Stimulated activated CD4-positive, alpha-beta T cell treated with anti-CD3 and anti-CD28 coated beads, Interleukin-12 subunit alpha, Interleukin-12 subunit beta, amount 100 ng/mL, for 48 hours (primary cell): ENCODE data around the gene ZSCAN16.

Source experiments
- DNase-seq, 3 donors: peaks; one replicate each; pipeline ENCODE4 v3.0.0-alpha.2; 2020; ENCODE audit warnings: low read depth in 2 of 3, low spot score in 1 of 3

ZSCAN16 gene

DNA sequence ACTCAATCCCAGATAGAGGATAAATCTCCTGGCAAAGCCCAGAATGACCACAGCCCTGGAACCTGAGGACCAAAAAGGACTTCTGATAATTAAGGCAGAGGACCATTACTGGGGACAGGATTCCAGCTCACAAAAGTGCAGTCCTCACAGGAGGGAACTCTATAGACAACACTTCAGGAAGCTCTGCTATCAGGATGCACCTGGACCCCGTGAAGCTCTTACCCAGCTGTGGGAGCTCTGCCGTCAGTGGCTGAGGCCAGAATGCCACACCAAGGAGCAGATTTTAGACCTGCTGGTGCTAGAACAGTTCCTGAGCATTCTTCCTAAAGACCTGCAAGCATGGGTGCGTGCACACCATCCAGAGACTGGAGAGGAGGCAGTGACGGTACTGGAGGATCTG is 992 bp downstream of the ZSCAN16 start:
- DNase-seq: no peak

DNA sequence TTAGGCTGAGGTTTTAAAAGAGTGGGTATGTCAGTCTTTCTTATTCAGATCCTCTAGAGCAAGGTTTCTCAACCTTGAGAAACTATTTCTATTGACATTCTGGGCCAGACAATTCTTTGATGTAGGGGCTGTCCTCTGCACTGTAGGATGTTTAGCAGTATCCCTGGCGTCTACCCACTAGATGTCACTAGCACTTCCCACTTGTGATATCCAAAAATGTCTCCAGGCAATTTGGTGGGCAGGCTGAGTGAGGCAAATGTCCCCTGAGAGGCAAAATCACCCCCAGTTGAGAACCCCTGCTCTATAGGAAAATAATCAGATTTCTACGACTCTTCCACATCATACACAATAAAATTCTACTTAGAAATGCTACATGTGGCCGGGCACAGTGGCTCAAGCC is 9.6 kb downstream of the ZSCAN16 start:
- no peak for DNase-seq

DNA sequence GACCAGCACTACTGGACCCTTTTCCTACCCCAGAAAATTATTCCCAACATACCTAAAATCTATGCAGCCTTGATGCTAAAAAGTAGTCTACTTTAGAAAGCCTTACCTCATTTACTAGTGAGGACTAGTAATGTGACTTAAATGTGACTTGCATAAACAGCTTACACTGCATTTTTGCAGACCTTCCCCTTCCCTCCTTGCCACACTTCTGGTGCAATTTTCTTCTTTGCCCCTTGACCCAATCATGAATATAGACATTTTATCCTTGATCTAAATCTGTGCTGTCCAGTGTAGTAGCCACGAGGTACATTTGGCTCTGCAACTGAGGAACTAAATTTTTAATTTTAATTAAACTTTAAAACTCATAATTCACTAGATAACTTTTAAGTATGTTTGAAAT is 10.3 kb downstream of the ZSCAN16 start:
- DNase-seq: no peak

DNA sequence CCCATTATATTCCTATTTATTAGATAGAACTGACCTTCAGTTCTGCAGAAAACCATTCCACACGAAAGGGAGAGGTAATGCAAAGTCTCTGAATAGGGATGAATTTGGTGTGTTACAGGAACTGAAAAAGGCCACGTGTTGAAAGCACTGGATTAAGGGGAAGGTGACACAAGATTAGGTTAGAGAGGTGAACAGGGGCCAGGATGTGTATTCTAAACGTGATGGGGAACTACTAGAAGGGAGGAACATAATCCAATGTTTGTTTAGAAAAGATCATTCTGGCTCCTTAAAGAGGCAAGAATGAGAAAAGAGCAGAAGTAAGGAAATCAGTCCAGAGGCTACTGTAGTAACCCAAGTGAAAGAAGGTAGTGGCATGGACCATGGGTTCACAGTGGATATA is 11.0 kb downstream of the ZSCAN16 start:
- DNase-seq: no peak

DNA sequence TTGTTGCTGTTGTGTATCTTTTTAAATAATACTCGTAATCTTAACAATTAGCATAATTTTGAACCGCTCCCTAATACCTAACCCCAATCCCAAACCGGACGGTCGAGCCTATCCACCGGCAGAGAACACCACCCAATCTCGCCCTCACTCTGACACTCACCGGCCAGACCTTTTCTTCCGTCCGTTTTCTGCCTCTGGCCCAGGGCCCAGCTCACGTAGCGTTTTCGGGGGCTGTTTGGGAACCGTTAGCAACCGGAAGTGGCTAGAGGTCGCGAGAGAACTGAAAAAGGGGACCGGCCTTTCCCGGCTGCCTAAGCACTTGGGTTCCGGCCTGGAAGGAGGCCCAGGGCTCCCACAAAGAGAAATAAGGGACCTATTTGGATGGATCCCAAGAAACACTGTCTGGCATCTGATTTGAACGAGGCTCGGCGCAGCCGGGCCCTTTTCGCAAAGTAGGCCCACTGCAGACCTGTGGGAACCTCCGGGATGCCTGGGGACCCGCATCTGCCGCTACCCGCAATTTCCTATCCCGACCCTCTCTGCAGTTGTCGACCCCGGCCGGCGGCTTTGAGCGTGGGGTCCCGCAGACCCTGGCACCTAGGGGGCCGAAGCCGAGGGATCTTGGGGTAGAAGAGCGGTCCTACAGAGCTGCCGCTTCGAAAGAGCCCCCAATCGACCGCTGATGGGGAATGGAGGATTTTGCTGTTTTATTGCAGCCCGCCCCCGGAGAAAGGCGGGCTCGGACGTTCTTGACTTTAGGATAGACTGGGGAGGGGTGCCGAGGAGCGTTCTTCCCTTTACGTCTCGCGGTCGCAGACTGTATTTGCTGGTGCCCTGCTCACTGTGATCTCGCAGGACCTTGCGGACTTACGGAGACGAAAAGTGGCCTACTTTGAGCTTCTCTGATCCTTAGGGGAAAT is 12.4 kb downstream of the ZSCAN16 start:
- peak; percentile 65 to 75 (median 69) for DNase-seq

- no peak for DNase-seq
These were observed 13.1 kb downstream of the ZSCAN16 start for GRCh38 chr6:28137505-28137981.

DNA sequence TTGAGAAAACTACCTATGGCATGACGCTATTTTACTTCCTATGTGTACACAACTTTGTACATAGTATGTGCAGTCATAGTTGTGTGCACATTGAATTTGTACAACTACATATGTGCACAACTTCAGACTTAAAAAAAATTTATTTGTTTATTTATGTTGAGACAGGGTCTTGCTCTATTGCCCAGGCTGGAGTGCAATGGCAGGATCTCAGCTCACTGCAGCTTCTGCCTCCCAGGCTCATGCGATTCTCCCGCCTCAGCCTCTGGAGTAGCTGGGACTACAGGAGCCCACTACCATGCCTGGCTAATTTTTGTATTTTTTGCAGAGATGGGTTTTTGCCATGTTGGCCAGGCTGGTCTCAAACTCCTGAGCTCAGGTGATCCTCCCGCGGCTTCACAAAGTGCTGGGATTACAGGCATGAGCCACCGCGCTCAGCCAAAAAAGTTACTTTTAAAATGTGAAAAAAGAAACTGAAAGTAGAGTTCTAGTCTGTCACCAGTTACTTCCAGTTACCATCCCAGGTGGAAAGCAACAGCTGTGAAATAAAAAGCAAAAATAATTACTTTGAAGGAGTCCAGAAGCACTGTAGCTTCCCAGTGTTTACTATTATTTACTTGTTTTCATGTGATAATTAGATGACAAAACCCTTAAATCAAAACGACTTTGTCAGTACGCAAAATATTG is 15.6 kb downstream of the ZSCAN16 start:
- no peak for DNase-seq

GRCh38 chr6:28140616-28141015 is 16.2 kb downstream of the ZSCAN16 start:
- no peak for DNase-seq

- peak; percentile 64 to 71 (median 69) for DNase-seq
These were observed 17.3 kb downstream of the ZSCAN16 start, which contains the start of gene ZKSCAN8 for GRCh38 chr6:28141500-28142329. TSS of gene ZKSCAN8 (plus strand) at chr6:28141883. CDS start at chr6:28148408, 6,525 bp downstream.

GRCh38 chr6:28142446-28142845 is 18.0 kb downstream of the ZSCAN16 start:
- DNase-seq: no peak

GRCh38 chr6:28145231-28145630 is 20.8 kb downstream of the ZSCAN16 start:
- no peak for DNase-seq

- DNase-seq: no peak
These were observed 28.1 kb downstream of the ZSCAN16 start for GRCh38 chr6:28152531-28152930.

- no peak for DNase-seq
These were observed 29.1 kb downstream of the ZSCAN16 start for GRCh38 chr6:28153546-28153945.

- no peak for DNase-seq
These were observed 29.9 kb downstream of the ZSCAN16 start for GRCh38 chr6:28154357-28154756.

DNA sequence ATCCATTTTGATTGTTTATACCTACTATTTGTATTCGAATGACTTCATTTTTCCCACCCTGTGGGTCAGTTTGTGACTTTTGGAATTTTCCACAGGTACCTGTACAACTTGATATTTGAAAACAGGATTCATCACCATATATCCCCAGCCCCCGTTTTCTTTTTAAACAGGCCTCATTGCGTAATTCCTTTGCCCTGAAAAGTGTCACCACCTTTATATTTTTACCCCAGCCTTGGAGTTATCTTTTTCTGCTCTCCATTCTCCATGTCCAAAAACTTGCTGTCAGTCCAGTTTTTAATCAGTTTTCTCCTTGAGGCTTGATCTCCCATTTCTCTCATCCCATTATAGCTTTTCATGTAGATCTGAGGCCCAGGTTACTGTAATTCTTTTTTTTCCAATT is 33.9 kb downstream of the ZSCAN16 start:
- DNase-seq: no peak

- no peak for DNase-seq
These were observed 34.7 kb downstream of the ZSCAN16 start for GRCh38 chr6:28159029-28159607.

- DNase-seq: no peak
These were observed 35.8 kb downstream of the ZSCAN16 start for GRCh38 chr6:28160233-28160632.

DNA sequence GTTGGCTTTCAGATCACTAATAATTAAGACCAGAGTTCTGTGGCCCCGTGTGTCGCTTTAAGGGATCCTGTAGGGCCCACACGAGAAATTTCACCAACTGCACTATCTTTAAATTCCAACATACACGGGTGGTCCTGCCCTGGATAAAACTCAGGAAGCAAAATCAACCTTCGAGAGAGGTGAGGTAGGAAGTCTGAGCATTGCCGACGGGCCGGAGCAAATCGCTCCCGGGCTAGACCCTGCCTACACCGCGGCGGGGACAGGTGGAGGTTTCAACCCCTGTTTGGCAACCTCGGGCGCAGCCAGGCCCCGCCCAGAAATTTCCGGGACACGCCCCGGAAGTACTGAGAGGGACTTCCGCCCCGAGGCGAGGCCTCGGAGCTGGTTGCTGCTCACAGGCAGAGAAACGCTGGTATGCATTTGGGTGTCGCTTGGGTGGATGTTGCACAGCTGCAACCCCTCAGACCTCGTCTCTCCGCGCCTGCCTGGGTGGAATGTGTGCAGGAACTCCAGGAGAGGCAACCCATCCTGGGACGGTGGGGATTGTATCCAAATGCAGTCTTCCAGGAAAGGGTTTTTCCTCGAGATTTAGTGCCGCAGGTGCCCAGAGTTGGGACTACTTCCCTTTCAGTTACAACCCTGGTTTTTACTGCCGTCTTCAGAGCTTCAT is 37.1 kb downstream of the ZSCAN16 start:
- DNase-seq: peak; percentile 70 to 83 (median 78)

DNA sequence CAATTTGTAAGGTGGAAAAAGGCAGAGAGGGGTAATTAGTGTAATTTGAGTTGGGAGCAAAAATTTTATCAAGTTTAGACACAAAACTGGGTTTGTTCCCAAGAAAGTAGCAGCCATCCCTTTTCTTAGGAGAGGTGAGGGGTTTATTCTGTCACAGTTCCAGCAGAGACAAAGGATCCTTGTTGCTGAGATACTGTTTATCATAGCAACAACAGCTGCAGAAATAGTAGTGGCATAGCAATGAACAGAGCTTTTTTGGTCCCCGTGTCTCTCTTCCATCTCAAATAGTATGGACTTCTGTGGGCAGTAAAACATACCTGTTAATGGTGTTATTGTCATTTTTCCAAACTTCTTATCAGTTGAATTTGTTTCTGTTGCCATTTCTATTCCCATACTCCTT is 41.2 kb downstream of the ZSCAN16 start:
- DNase-seq: no peak

DNA sequence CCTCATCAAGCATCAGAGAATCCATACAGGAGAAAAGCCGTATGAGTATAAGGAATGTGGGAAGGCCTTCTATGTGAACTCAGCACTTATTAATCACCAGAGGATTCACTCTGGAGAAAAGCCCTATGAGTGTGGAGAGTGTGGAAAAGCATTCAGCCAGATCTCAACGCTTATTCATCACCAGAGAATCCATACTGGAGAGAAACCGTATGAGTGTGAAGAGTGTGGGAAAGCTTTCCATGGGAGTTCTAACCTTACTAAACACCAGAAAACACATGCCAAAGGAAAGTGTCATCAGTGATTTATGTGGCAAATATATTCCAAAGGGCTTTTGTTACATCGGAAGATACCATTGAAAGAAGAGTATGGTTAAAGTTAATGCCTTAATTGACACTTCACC is 42.7 kb downstream of the ZSCAN16 start:
- DNase-seq: no peak
